HG03432 (cell line): ENCODE measurements around the gene DDAH1.

Experiments
- ATAC-seq: cut with Tn5 transposase; IDR thresholded peaks from one replicate; pipeline ENCODE4 v1.9.1; 2021; ENCODE audit warnings: mild to moderate bottlenecking, moderate library complexity; ENCODE audit not compliant: unreplicated experiment

Gene DDAH1

GRCh38 chr1:85397490-85398032 is 67.4 kb downstream of the DDAH1 start:
- no peak for ATAC-seq

GRCh38 chr1:85396194-85396593 is 68.8 kb downstream of the DDAH1 start:
- ATAC-seq: no peak

- ATAC-seq: no peak
Measured at GRCh38 chr1:85394130-85394529, 70.8 kb downstream of the DDAH1 start.

- ATAC-seq: no peak
Measured at GRCh38 chr1:85393490-85393889, 71.5 kb downstream of the DDAH1 start.

GRCh38 chr1:85388416-85388815 is 76.5 kb downstream of the DDAH1 start:
- ATAC-seq: no peak

- no peak for ATAC-seq
Measured at GRCh38 chr1:85387781-85388180, 77.2 kb downstream of the DDAH1 start.

GRCh38 chr1:85386068-85386722 is 78.8 kb downstream of the DDAH1 start:
- no peak for ATAC-seq

GRCh38 chr1:85379203-85380136 is 85.5 kb downstream of the DDAH1 start:
- ATAC-seq: no peak

- no peak for ATAC-seq
Measured at GRCh38 chr1:85378534-85378933, 86.4 kb downstream of the DDAH1 start.

- no peak for ATAC-seq
Measured at GRCh38 chr1:85376356-85376755, 88.6 kb downstream of the DDAH1 start.

- no peak for ATAC-seq
Measured at GRCh38 chr1:85375493-85375892, 89.5 kb downstream of the DDAH1 start.

- no peak for ATAC-seq
Measured at GRCh38 chr1:85374160-85374559, 90.8 kb downstream of the DDAH1 start.

- ATAC-seq: no peak
Measured at GRCh38 chr1:85373378-85373708, 91.6 kb downstream of the DDAH1 start.

- ATAC-seq: no peak
Measured at GRCh38 chr1:85372683-85373377, 92.1 kb downstream of the DDAH1 start.

- no peak for ATAC-seq
Measured at GRCh38 chr1:85371021-85371420, 93.9 kb downstream of the DDAH1 start.

- no peak for ATAC-seq
Measured at GRCh38 chr1:85368073-85368770, 96.7 kb downstream of the DDAH1 start.

- ATAC-seq: no peak
Measured at GRCh38 chr1:85366391-85367170, 98.4 kb downstream of the DDAH1 start.

- ATAC-seq: no peak
Measured at GRCh38 chr1:85365851-85366250, 99.1 kb downstream of the DDAH1 start.

GRCh38 chr1:85363521-85363920 is 101.4 kb downstream of the DDAH1 start:
- no peak for ATAC-seq

GRCh38 chr1:85363092-85363491 is 101.9 kb downstream of the DDAH1 start:
- ATAC-seq: no peak
